HEK293 (cell line): ENCODE data around the gene RUFY4.

Experiments used
- CTCF ChIA-PET: fragments of 350-600 bp; formaldehyde crosslinking; extraction: SDS; loops from one replicate; lab custom pipeline; 2021; ENCODE audit warnings: antibody characterized with exemption; lab: Yijun Ruan, JAX
- POLR2A ChIA-PET: fragments of 300-600 bp; formaldehyde crosslinking; extraction: SDS; loops from one replicate; lab custom pipeline; 2020; ENCODE audit warnings: antibody characterized with exemption, inconsistent platforms; lab: Yijun Ruan, JAX
- H3K27ac ChIP-seq: fragments of 200-500 bp; sonication (Bioruptor generic); 2 replicates; pipeline ENCODE4 v1.5.1; 2014; ENCODE audit warnings: low read depth, low read length, control low read depth, inconsistent platforms; ENCODE audit errors: extremely low read depth
- H3K36me3 ChIP-seq, 2 experiments: fragments of 200-500 bp in 1 of 2; sonication (Bioruptor generic) in 1 of 2; 1 replicate in 1 of 2; 2 replicates in 1 of 2; pipeline ENCODE4 v1.5.1; 2014 to 2017; ENCODE audit warnings: inconsistent platforms in 2 of 2, low read length in 2 of 2; ENCODE audit not compliant: control insufficient read depth in 2 of 2, insufficient read depth in 1 of 2
- H3K4me1 ChIP-seq: fragments of 200-500 bp; sonication (Bioruptor generic); 2 replicates; pipeline ENCODE4 v1.5.1; 2014; ENCODE audit warnings: mild to moderate bottlenecking, low read length, inconsistent platforms; ENCODE audit not compliant: control insufficient read depth, insufficient read depth
- H3K4me3 ChIP-seq: 2 replicates; pipeline ENCODE4 v1.5.1; 2011; ENCODE audit warnings: low read depth, mild to moderate bottlenecking, control low read depth, low read length, moderate library complexity
- H3K9me3 ChIP-seq: fragments of 200-500 bp; sonication (Bioruptor generic); 2 replicates; pipeline ENCODE4 v1.5.1; 2014; ENCODE audit warnings: low read depth, low read length, inconsistent platforms; ENCODE audit not compliant: control insufficient read depth, insufficient read depth
- AEBP2 ChIP-seq: fragments of 450-650 bp; formaldehyde crosslinking; IDR thresholded peaks from 2 replicates; pipeline ENCODE4 v1.5.1; 2016; ENCODE audit warnings: missing biosample characterization, missing genetic modification characterization, borderline replicate concordance
- BCL11B ChIP-seq: fragments of 450-650 bp; formaldehyde crosslinking; IDR thresholded peaks from 2 replicates; pipeline ENCODE4 v1.5.1; 2016; ENCODE audit warnings: low read depth, missing biosample characterization, missing genetic modification characterization
- ELK4 ChIP-seq: IDR thresholded peaks from 2 replicates; pipeline ENCODE4 v1.6.1; 2011; ENCODE audit warnings: mild to moderate bottlenecking, low read depth, low read length, borderline replicate concordance
- HOXC10 ChIP-seq: sonication (generic); formaldehyde crosslinking; IDR thresholded peaks from 2 replicates; pipeline ENCODE4 v1.8.1; 2023; ENCODE audit warnings: mild to moderate bottlenecking, missing genetic modification reagents
- KLF7 ChIP-seq: fragments of 450-650 bp; formaldehyde crosslinking; IDR thresholded peaks from 2 replicates; pipeline ENCODE4 v1.5.1; 2016; ENCODE audit warnings: missing biosample characterization, missing genetic modification characterization, borderline replicate concordance
- KLF9 ChIP-seq: fragments of 450-650 bp; formaldehyde crosslinking; IDR thresholded peaks from 2 replicates; pipeline ENCODE4 v1.5.1; 2016; ENCODE audit warnings: missing biosample characterization, missing genetic modification characterization, low read depth
- MYNN ChIP-seq: fragments of 450-650 bp; formaldehyde crosslinking; IDR thresholded peaks from 2 replicates; pipeline ENCODE4 v1.5.1; 2016; ENCODE audit warnings: missing biosample characterization, missing genetic modification characterization, borderline replicate concordance
- PATZ1 ChIP-seq: fragments of 450-650 bp; formaldehyde crosslinking; IDR thresholded peaks from 2 replicates; pipeline ENCODE4 v1.5.1; 2016; ENCODE audit warnings: missing biosample characterization, missing genetic modification characterization
- ZNF174 ChIP-seq: fragments of 450-650 bp; formaldehyde crosslinking; IDR thresholded peaks from 2 replicates; pipeline ENCODE4 v1.5.0; 2017; ENCODE audit warnings: missing biosample characterization, mild to moderate bottlenecking, missing genetic modification characterization
- ZNF223 ChIP-seq: fragments of 450-650 bp; formaldehyde crosslinking; IDR thresholded peaks from 2 replicates; pipeline ENCODE4 v1.5.1; 2016; ENCODE audit warnings: missing biosample characterization, missing genetic modification characterization
- ZNF239 ChIP-seq: fragments of 450-650 bp; formaldehyde crosslinking; IDR thresholded peaks from 2 replicates; pipeline ENCODE4 v1.5.1; 2016; ENCODE audit warnings: missing biosample characterization, missing genetic modification characterization
- ZNF26 ChIP-seq: fragments of 450-650 bp; formaldehyde crosslinking; IDR thresholded peaks from 2 replicates; pipeline ENCODE4 v1.5.1; 2016; ENCODE audit warnings: missing biosample characterization, missing genetic modification characterization
- ZNF274 ChIP-seq, 2 experiments: fragments of 200-500 bp in 1 of 2; fragments of 450-650 bp in 1 of 2; sonication (Bioruptor generic) in 1 of 2; formaldehyde crosslinking in 1 of 2; IDR thresholded peaks; 2 replicates each; pipeline versions ENCODE4 v1.5.1 to v1.6.1; 2014 to 2016; ENCODE audit warnings: borderline replicate concordance in 1 of 2, inconsistent platforms in 1 of 2, low read length in 1 of 2, missing biosample characterization in 1 of 2, missing genetic modification characterization in 1 of 2
- ZNF292 ChIP-seq: fragments of 450-650 bp; formaldehyde crosslinking; IDR thresholded peaks from 2 replicates; pipeline ENCODE4 v1.5.1; 2016; ENCODE audit warnings: low read depth, missing biosample characterization, missing genetic modification characterization, borderline replicate concordance
- ZNF350 ChIP-seq: fragments of 450-650 bp; formaldehyde crosslinking; IDR thresholded peaks from 2 replicates; pipeline ENCODE4 v1.5.0; 2017; ENCODE audit warnings: missing biosample characterization, mild to moderate bottlenecking, missing genetic modification characterization
- ZNF37A ChIP-seq: fragments of 450-650 bp; IDR thresholded peaks from 2 replicates; pipeline ENCODE4 v1.5.1; 2018; ENCODE audit warnings: missing biosample characterization, missing genetic modification characterization
- ZNF394 ChIP-seq: fragments of 450-650 bp; formaldehyde crosslinking; IDR thresholded peaks from 2 replicates; pipeline ENCODE4 v1.5.1; 2016; ENCODE audit warnings: missing biosample characterization, missing genetic modification characterization, mild to moderate bottlenecking, moderate library complexity, borderline replicate concordance
- ZNF555 ChIP-seq: fragments of 450-650 bp; formaldehyde crosslinking; conservative IDR thresholded peaks from 2 replicates; pipeline ENCODE4 v1.5.1; 2017; ENCODE audit warnings: missing biosample characterization, mild to moderate bottlenecking, missing genetic modification characterization, inconsistent platforms
- ZNF558 ChIP-seq: fragments of 450-650 bp; formaldehyde crosslinking; IDR thresholded peaks from 2 replicates; pipeline ENCODE4 v1.5.1; 2016; ENCODE audit warnings: missing biosample characterization, missing genetic modification characterization
- ZNF561 ChIP-seq: fragments of 450-650 bp; IDR thresholded peaks from 2 replicates; pipeline ENCODE4 v1.5.1; 2018; ENCODE audit warnings: missing biosample characterization, missing genetic modification characterization, borderline replicate concordance
- ZNF580 ChIP-seq: fragments of 450-650 bp; formaldehyde crosslinking; IDR thresholded peaks from 2 replicates; pipeline ENCODE4 v1.5.1; 2016; ENCODE audit warnings: missing biosample characterization, missing genetic modification characterization
- ZNF645 ChIP-seq: fragments of 450-650 bp; formaldehyde crosslinking; IDR thresholded peaks from 2 replicates; pipeline ENCODE4; 2016; ENCODE audit warnings: missing biosample characterization, missing genetic modification characterization
- ZNF776 ChIP-seq: fragments of 450-650 bp; formaldehyde crosslinking; IDR thresholded peaks from 2 replicates; pipeline ENCODE4 v1.5.0; 2017; ENCODE audit warnings: missing biosample characterization, missing genetic modification characterization, borderline replicate concordance
- ZNF777 ChIP-seq: fragments of 450-650 bp; formaldehyde crosslinking; IDR thresholded peaks from 2 replicates; pipeline ENCODE4 v1.5.1; 2017; ENCODE audit warnings: missing biosample characterization, missing genetic modification characterization, borderline replicate concordance
- ZNF830 ChIP-seq: fragments of 450-650 bp; IDR thresholded peaks from 2 replicates; pipeline ENCODE4 v1.5.0; 2018; ENCODE audit warnings: missing biosample characterization, missing genetic modification characterization, low read depth, mild to moderate bottlenecking, moderate library complexity
- ZNF843 ChIP-seq: fragments of 450-650 bp; formaldehyde crosslinking; IDR thresholded peaks from 2 replicates; pipeline ENCODE4 v1.5.1; 2016; ENCODE audit warnings: missing biosample characterization, missing genetic modification characterization

Gene RUFY4

GRCh38 chr2:218072002-218072401 lies 2.9 kb downstream of the RUFY4 start (continued):
- TF ChIP-seq AEBP2 (tag by site-specific recombination) (no peak), ZNF292 (tag by site-specific recombination) (no peak), ZNF776 (no peak), ZNF843 (no peak), ZNF26 (tag by site-specific recombination) (no peak), ZNF645 (tag by site-specific recombination) (no peak), ZNF830 (tag by site-specific recombination) (no peak), BCL11B (tag by site-specific recombination) (no peak)
- TF ChIP-seq, all 188 proteins: peak for 0

- H3K36me3 ChIP-seq = no peaks in the 10 kb centered on the region
- H3K27ac ChIP-seq = no peak overlapping the region
- POLR2A ChIA-PET = no interaction called here
- TF ChIP-seq HOXC10 (CRISPR knock-in tag) (no peak), ZNF274 (IDR thresholded peaks at IDR 0.05; ENCODE audit: low read length) (no peak), ZNF274 (tag by site-specific recombination; IDR thresholded peaks at IDR 0.05; ENCODE audit: borderline replicate concordance) (no peak), ZNF239 (tag by site-specific recombination) (no peak), ELK4 (no peak), ZNF37A (tag by site-specific recombination) (no peak), MYNN (tag by site-specific recombination) (no peak), ZNF777 (no peak), ZNF561 (tag by site-specific recombination) (no peak)
- TF ChIP-seq, all 188 proteins: peak for 0
- Histone ChIP-seq H3K4me1 (no peaks in the 10 kb centered on the region), H3K9me3 (no peaks in the 10 kb centered on the region), H3K4me3 (no peak overlapping the region)
- CTCF ChIA-PET = interaction anchor here (2.6 kb wide), 1 partner anchor 286 kb away, joined by 12 read pairs; no protein-coding TSS in a partner anchor
Observed at GRCh38 chr2:218072478-218073024, 3.5 kb downstream of the RUFY4 start.

GRCh38 chr2:218073185-218073584 lies 4.1 kb downstream of the RUFY4 start:
- Histone ChIP-seq H3K36me3 (no peaks in the 10 kb centered on the region), H3K9me3 (no peaks in the 10 kb centered on the region), H3K4me1 (no peaks in the 10 kb centered on the region), H3K4me3 (no peak overlapping the region), H3K27ac (no peak overlapping the region)
- ChIA-PET CTCF (interaction anchor here (0.6 to 1.5 kb wide), 7 partner anchors 8 to 825 kb away, joined by 3 to 6 read pairs (median 4); no protein-coding TSS in a partner anchor), POLR2A (no interaction called here)
- TF ChIP-seq ZNF558 (tag by site-specific recombination) (no peak), PATZ1 (tag by site-specific recombination) (no peak), ZNF174 (tag by site-specific recombination) (no peak), KLF7 (tag by site-specific recombination) (no peak), KLF9 (tag by site-specific recombination) (no peak), ZNF350 (tag by site-specific recombination) (no peak), ZNF555 (tag by site-specific recombination) (no peak), ZNF394 (tag by site-specific recombination) (no peak), ZNF223 (tag by site-specific recombination) (no peak), ZNF580 (tag by site-specific recombination) (no peak)
